Measurements from ENCODE around the gene INHA.

The INHA gene

DNA sequence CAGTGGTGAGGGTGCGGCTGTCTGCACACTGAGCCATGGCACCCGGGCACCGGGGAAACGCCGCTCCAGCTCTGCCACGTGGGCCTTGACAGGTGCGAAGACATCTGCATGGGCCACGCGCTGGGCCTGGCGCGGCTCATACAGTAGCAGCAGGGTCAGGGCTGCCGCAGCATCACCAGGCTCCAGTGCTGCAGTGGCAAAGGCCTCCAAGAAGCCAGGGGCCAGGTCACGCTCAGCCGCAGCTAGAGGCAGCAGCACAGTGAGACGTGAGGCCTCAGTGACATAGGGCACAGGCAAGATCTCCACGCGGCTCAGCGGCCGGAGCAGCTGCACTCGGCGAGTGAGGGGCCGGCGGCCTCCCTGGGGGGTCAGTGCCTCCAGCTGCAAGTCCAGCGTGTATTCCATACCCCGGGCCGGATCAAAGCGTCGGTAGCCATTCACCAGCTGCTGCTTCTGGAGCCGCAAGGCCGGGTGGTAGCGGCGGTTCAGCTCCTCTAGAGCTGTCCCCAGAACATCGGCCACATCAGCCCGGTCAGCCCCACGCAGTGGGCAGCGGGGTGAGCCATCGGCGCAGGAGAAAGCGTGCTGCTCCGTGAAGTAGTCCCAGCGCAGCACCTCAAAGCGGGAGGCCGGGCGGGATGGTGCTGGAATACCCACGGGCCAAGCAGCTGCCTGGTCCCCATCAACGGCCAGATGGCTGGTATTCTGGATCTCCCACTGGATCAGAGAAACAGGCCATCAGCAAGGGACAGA lies 32.0 kb upstream of the INHA start:
- DNase-seq (ENCODE audit: low spot score) (no peak), FAIRE-seq (no peak)

GRCh38 chr2:219540784-219541504 lies 31.2 kb upstream of the INHA start:
- DNase-seq (ENCODE audit: low spot score) (no peak), FAIRE-seq (no peak)

GRCh38 chr2:219541611-219542180 lies 30.4 kb upstream of the INHA start:
- DNase-seq (ENCODE audit: low spot score) (peak; percentile 68), FAIRE-seq (no peak)

DNA sequence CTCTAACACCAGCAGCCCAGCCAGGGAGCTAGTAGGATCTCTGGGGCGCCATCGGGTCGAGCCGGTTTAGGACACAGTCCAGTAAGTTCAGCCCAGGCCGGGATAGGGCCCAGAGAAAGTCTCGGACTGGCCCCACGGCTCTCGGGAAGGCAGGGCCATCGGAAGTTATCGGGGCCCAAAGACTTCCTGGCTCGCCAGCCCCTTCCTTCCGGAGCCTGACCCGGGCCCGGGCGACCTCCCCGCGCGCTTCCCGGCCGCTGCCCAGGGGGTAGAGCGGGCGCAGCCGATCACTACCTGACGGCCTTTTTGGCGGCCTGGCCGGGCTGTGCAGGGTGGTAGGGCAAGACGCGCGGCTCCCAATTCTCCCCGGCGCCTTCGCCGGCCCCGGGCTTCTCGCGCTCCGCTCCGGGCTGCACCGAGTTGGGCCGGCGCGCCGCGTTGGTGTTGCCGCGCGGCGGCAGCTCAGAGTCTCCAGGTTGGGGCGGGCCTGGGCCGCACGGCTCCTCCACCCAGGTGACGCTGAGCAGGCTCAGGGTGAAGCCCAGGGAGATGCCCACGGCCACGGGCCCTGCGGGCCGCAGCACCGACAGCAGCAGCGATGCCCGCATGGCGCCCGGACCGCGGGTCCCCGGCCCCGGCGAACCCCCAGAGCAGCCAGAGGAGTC lies 29.0 kb upstream of the INHA start:
- no peak for FAIRE-seq
- peak; percentile 36 for DNase-seq (ENCODE audit: low spot score)

GRCh38 chr2:219543596-219544358 lies 28.3 kb upstream of the INHA start, which contains the start of the genes CHPF and TMEM198:
TSS of gene CHPF (minus strand) at chr2:219543809. CDS start at chr2:219543538, 271 bp downstream.
TSS of gene TMEM198 (plus strand) at chr2:219544028. CDS start at chr2:219544728, 700 bp downstream.
- peak; percentile 92 for DNase-seq (ENCODE audit: low spot score)
- peak; percentile 80 for FAIRE-seq

DNA sequence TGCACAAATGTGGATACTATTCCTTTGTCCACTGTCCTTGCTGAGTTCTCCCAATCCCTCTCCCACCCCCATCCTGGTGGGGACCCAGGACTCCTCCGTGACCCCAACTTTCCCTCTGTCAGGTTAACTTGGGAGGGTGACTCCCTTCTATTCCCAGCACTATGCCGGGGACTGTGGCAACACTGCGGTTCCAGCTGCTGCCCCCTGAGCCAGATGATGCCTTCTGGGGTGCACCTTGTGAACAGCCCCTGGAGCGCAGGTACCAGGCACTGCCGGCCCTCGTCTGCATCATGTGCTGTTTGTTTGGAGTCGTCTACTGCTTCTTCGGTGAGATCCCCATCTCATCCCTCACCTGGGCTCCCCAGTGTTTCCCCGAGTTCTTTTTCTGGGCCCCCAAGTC lies 27.5 kb upstream of the INHA start:
- FAIRE-seq (no peak), DNase-seq (ENCODE audit: low spot score) (no peak)

DNA sequence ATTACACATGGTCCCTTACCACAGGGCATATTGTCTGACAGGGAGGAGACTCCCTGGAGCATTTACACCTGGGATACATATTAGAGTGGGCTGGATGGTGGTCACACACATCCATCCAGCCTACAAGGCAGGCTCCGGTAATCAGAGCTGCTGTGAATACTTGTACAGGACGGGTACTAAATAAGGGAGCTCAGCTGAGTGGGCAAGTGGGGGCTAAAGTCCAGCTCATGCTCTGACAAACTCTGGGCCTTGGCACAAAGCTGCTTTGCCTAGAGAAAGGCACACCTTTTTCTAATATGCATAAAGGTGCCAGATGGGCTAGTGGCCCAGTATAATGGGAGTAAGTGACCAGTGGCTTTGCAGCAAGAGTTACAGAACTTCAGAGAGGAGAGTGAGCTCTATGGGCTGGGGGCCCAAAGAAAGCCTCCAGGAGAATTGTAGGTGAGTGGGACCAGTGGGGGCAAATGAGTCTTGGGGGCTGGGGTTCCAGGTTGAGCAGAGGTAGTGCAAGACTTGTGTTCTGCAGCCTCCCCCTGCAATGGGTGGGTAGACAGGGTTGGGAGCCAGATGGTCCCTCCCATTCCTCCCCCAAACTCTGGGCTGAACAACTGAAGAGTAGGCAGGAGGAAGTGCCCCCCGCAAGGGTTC lies 26.7 kb upstream of the INHA start:
- no peak for DNase-seq (ENCODE audit: low spot score)

GRCh38 chr2:219545943-219546352 lies 26.2 kb upstream of the INHA start:
- no peak for FAIRE-seq
- no peak for DNase-seq (ENCODE audit: low spot score)

More for the DNA sequence above, 26.7 kb upstream of the INHA start:
- FAIRE-seq = no peak

- DNase-seq (ENCODE audit: low spot score) (no peak), FAIRE-seq (no peak)
Observed at GRCh38 chr2:219547621-219548020, 24.5 kb upstream of the INHA start.

DNA sequence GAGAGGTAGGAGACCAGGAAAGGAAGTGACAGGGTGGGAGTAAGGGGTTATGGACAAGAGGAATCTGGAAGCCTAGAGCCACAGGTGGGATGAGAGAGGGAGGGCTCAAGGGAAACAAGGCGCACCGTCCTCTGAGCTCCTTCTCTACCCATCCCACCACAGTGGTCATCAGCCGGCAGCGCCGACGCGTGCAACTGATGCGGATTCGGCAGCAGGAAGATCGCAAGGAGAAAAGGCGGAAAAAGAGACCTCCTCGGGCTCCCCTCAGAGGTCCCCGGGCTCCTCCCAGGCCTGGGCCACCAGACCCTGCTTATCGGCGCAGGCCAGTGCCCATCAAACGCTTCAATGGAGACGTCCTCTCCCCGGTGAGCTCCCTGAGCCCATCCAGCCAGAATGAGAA lies 23.1 kb upstream of the INHA start:
- no peak for FAIRE-seq
- DNase-seq (ENCODE audit: low spot score) = no peak

DNA sequence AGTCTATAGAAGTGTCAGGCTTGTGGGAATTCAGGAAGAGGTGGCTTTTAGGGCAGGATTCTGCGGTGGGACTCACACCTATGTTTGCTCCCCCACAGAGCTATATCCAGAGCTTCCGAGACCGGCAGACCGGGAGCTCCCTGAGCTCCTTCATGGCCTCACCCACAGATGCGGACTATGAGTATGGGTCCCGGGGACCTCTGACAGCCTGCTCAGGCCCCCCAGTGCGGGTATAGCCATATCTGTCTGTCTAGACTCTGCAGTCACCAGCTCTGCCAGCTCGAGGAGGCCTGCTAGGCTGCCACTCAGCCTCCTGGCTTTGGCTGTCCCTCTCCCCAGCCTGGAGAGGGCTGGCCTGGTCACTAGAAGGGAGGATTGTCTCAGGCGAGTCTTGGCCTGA lies 22.5 kb upstream of the INHA start:
- FAIRE-seq = no peak

GRCh38 chr2:219551441-219552381 lies 20.4 kb upstream of the INHA start:
- FAIRE-seq (no peak), DNase-seq (ENCODE audit: low spot score) (peak; percentile 62)

More for the DNA sequence above, 22.5 kb upstream of the INHA start:
- DNase-seq (ENCODE audit: low spot score) = no peak

DNA sequence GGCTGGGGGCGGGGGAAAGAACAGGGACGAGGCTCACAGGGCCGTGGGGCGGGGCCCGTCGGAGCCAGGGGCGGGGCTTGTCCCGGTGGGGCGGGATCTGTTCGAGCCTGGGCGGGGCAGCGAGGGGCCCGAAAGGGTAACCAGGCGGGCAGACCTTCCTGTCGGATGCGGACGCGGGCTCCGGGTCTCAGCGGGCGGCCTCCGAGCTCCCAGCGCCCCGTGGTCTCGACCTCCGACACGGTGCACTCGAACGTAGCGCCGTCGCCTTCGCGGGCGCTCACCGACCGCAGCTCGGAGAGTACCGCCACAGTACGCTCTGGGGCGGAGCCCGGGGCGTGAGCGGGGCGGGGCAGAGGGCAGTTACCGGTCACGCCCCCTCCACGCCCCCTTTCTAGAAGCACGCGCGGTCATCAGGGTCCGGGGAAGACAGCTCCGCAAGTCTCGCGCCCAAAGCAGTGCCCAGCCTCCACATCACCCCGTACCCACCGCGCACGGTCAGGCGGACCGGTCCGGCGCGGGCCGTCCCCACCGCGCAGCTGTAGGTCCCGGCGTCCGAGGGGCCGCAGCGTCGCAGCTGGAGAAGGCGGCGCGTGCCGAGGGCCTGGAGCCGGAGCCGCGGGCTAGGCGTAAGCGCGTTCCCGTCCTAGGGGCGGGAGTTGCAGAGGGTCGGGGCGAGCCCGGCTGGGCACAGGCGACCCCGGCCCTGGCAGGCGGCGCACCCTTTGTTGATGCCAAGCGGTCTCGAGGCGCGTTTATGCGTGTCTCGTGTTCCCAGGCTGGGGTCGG lies 19.5 kb upstream of the INHA start:
- FAIRE-seq (no peak), DNase-seq (ENCODE audit: low spot score) (peak; percentile 63)

GRCh38 chr2:219553168-219553417 lies 19.0 kb upstream of the INHA start:
- FAIRE-seq = no peak

DNA sequence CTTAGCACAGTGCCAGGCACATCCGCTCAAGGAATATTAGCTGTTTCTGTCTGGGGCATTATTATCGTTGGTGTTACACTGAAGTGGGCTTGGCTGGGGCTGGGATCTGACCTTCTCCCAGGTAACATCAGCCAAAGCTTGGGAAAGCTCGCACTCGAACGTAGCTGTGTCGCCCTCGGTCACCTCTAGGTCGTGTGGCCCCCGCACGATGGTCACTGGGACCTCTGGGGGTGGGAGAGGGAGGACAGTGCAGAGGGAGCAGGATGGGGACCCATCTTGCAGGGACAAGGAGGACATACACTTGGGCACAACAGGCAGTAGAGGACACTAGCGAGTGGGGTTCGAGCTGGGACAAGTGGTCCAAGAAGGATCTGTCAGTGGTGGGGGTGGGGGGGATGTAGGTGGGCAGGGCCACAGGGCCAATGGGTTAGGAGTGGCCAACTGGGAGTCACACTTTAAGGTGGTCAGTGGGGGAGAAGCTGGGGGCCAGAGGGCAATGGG lies 18.6 kb upstream of the INHA start:
- no peak for FAIRE-seq
- DNase-seq (ENCODE audit: low spot score) = no peak

More at GRCh38 chr2:219553168-219553417, 19.0 kb upstream of the INHA start:
- no peak for DNase-seq (ENCODE audit: low spot score)

GRCh38 chr2:219554350-219554749 lies 17.8 kb upstream of the INHA start:
- no peak for FAIRE-seq
- DNase-seq (ENCODE audit: low spot score) = no peak

GRCh38 chr2:219555956-219556355 lies 16.2 kb upstream of the INHA start:
- FAIRE-seq (no peak), DNase-seq (ENCODE audit: low spot score) (no peak)

GRCh38 chr2:219556413-219556812 lies 15.7 kb upstream of the INHA start:
- no peak for FAIRE-seq
- DNase-seq (ENCODE audit: low spot score) = no peak

DNA sequence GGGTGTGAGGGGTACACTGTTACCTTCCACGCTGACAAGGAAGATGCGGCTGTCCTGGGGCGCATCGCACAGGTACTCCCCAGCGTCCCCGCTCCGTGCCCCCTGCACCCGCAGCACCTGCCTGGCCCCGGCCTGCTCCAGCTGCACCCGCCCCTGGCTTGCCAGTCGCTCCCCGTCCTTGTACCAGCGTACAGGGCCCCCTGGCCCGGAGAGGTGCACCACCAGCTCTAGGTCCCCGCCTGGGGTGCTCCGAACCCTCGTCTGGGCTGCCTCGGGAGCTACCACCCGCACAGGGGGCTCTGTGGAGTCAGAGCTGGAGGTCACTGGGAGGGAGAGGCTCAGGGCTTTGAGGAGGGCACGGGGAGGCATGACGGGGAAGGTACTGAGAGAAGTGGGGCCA lies 14.8 kb upstream of the INHA start:
- DNase-seq (ENCODE audit: low spot score) = no peak
- FAIRE-seq = no peak
